ENCODE results near the gene SRP14. TPM values are rescaled to one million over a fixed set of nuclear protein-coding genes. Genes with fewer than 3 reads are reported as not detected.

The SRP14 gene
- polyA plus RNA-seq, 1 experiment, result 305 TPM

DNA sequence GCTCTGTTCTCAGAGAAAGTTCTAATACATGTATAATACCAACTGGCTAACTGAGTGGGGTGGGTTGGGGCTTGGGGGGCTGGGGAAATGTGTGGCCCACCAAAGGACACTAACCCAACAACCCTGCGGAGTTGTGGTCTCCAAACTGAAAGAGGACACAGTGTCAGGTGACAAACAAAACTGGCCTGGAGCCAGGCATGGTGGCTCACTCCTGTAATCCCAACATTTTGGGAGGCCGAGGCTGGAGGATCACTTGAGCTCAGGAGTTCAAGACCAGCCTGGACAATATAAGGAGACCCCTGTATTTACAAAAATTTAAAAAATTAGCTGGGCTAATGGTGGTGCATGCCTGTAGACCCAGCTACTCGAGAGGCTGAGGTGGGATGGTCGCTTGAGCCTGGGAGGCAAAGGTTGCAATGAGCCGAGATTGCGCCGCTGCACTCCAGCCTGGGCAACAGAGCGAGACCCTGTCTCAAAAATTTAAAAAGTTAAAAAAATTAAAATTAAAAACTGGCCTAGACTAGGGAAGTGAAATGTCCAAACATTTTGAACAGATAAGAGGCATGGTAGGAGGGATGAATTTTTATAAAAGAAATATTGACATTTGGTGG is 31.7 kb upstream of the SRP14 start:
- POLR2A ChIA-PET, result no interaction called here
- Histone ChIP-seq H3K36me3 (ENCODE audit: control insufficient read depth, insufficient read depth, low read length) (no peaks in the 10 kb centered on the region), H3K4me3 (ENCODE audit: low read depth, low read length) (no peak overlapping the region), H3K27me3 (ENCODE audit: control insufficient read depth, insufficient read depth, low read length) (no peaks in the 10 kb centered on the region)
- TF ChIP-seq, protein P1, sequence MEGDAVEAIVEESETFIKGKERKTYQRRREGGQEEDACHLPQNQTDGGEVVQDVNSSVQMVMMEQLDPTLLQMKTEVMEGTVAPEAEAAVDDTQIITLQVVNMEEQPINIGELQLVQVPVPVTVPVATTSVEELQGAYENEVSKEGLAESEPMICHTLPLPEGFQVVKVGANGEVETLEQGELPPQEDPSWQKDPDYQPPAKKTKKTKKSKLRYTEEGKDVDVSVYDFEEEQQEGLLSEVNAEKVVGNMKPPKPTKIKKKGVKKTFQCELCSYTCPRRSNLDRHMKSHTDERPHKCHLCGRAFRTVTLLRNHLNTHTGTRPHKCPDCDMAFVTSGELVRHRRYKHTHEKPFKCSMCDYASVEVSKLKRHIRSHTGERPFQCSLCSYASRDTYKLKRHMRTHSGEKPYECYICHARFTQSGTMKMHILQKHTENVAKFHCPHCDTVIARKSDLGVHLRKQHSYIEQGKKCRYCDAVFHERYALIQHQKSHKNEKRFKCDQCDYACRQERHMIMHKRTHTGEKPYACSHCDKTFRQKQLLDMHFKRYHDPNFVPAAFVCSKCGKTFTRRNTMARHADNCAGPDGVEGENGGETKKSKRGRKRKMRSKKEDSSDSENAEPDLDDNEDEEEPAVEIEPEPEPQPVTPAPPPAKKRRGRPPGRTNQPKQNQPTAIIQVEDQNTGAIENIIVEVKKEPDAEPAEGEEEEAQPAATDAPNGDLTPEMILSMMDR (IDR thresholded peaks at IDR 0.05; ENCODE audit: insufficient read depth, low read depth, low read length), result no peak
- no peak for DNase-seq (ENCODE audit: low read depth)
- CTCF ChIA-PET, result interaction anchor here (0.6 to 2.2 kb wide), 4 partner anchors 11 to 102 kb away, joined by 3 to 7 read pairs (median 4); no protein-coding TSS in a partner anchor

DNA sequence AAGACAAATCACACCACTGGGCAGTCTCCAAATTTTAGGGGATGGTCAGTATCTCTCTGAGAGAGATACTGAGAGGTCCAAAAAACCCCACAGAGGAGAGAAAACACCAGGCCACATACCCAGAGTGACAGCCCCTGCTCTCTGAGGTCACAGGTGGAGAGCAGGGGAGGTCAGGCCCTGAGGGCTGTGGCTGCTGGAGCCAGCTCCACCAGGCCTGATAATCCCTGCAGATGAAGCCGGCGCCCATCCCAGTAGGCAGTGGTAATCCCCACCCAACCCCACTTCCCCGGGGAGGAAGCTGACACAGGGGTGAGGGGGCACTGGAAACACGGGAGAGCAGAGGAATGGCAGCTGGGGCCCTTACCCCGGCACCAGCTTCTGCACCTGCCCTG is 31.2 kb upstream of the SRP14 start:
- DNase-seq (ENCODE audit: low read depth), result no peak
- ChIA-PET POLR2A (no interaction called here), CTCF (interaction anchor here (0.6 to 2.2 kb wide), 4 partner anchors 10 to 102 kb away, joined by 3 to 7 read pairs (median 4); no protein-coding TSS in a partner anchor)
- H3K4me3 ChIP-seq (ENCODE audit: low read depth, low read length), result no peak overlapping the region
- H3K36me3 ChIP-seq (ENCODE audit: control insufficient read depth, insufficient read depth, low read length), result no peaks in the 10 kb centered on the region
- TF ChIP-seq, protein P1 (IDR thresholded peaks at IDR 0.05; ENCODE audit: insufficient read depth, low read depth, low read length), result no peak
- H3K27me3 ChIP-seq (ENCODE audit: control insufficient read depth, insufficient read depth, low read length), result no peaks in the 10 kb centered on the region

DNA sequence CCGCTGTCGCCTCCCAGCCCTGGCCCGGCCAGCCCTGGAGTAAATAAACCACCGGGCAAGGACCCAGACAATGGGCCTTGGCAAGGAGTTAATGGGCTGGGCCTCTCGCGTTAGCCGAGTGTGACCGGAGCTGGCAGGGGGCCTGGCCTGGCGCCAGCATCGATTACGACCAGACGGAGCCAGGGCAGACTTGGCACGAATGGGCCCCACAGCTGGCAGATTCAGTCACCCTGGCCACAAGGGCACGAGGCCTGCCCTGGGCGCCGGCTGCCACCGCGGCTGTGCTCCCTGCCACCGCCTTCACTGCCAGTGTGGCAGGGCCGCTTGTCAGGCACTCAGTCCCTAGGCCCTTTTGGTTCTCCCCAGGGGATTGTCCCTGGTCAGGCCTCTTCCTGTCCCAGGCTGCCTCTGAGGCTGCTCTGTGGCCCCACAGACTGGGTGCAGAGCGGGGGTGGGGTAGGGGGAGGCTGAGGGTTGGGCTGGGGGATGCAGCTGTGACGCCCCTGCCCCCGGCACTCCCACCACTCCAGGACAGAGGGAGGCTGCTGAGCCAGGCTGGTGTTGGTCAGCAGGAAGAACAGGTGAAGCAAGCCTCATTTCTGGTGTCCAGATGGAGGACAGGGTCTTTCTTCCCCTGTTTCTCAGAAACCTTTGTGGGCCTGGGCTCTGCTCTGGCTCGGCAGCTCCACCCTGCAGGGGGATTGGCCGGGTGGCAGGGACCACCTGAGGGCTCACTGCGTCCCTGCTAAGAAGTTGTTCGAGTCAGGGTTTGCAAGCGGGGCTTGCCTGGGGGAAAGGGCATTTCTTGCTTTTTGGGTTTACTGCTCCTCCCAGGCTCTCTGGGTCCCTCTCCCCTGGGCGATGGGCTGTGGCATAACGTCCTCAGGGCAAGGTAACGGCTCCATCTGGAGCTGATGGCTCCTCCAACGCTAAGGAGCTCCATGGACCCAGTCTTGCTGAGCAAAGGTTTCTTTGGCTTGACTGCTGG is 30.5 kb upstream of the SRP14 start:
- ChIA-PET POLR2A (no interaction called here), CTCF (interaction anchor here (0.9 to 2.2 kb wide), 3 partner anchors 10 to 35 kb away, joined by 3 to 7 read pairs (median 4); no protein-coding TSS in a partner anchor)
- no peak for DNase-seq (ENCODE audit: low read depth)

DNA sequence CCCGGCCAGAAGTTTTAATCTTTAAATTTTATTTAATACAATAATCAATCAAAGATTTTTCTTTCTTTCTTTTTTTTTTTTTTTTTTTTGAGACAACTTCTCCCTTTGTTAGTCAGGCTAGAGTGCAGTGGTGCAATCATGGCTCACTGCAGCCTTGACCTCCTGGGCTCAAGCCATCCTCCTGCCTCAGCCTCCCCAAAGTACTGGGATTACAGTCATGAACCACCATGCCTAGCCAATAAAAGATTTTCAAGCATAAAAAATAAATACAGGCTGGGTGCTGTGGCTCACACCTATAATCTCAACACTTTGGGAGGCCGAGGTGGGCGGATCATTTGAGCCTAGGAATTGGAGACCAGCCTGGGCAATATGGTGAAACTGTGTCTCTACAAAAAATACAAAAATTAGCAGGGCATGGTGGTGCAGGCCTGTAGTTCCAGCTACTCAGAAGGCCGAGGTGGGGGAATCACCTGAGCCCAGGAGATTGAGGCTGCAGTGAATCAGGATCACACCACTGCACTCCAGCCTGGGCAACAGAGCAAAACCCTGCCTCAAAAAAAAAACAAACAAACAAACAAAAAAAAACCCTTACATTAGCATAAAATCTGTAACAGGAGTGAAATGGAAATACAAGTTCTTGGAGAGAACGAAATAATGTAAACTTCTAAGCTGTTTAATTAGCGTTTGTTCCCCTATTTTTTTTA is 29.1 kb upstream of the SRP14 start:
- CTCF ChIA-PET, result no interaction called here
- Histone ChIP-seq H3K4me3 (ENCODE audit: low read depth, low read length) (no peak overlapping the region), H3K36me3 (ENCODE audit: control insufficient read depth, insufficient read depth, low read length) (no peaks in the 10 kb centered on the region), H3K27me3 (ENCODE audit: control insufficient read depth, insufficient read depth, low read length) (no peaks in the 10 kb centered on the region)
- DNase-seq (ENCODE audit: low read depth), result no peak
- POLR2A ChIA-PET, result no interaction called here
- TF ChIP-seq, protein P1 (IDR thresholded peaks at IDR 0.05; ENCODE audit: insufficient read depth, low read depth, low read length), result no peak

More for the DNA sequence above, 30.5 kb upstream of the SRP14 start:
- TF ChIP-seq, protein P1 (IDR thresholded peaks at IDR 0.05; ENCODE audit: insufficient read depth, low read depth, low read length), result no peak
- no peaks in the 10 kb centered on the region for H3K27me3 ChIP-seq (ENCODE audit: control insufficient read depth, insufficient read depth, low read length)
- no peaks in the 10 kb centered on the region for H3K36me3 ChIP-seq (ENCODE audit: control insufficient read depth, insufficient read depth, low read length)
- H3K4me3 ChIP-seq (ENCODE audit: low read depth, low read length), result no peak overlapping the region
